Large intestine (tissue), 3 donors: ENCODE measurements around the gene COPB1. TPM values are rescaled to one million over a fixed set of nuclear protein-coding genes. Genes with fewer than 3 reads are reported as not detected.
"Not testable (repeated sequence)": the region's sequence is repeated elsewhere in the genome, so short reads cannot be mapped to it uniquely, and the experiment has no call there.

ENCODE experiments used
- DNase-seq, 2 donors: peaks; one replicate each; pipeline versions ENCODE4 v3.0.0 to v3.0.0-alpha.2; 2013
- H3K27ac ChIP-seq: one replicate; pipeline ENCODE4 v1.5.1; 2013; ENCODE audit warnings: low read length
- H3K27me3 ChIP-seq: 2 replicates; pipeline ENCODE4 v1.6.1; 2013; ENCODE audit warnings: low read length; ENCODE audit not compliant: control insufficient read depth, insufficient read depth
- H3K36me3 ChIP-seq: 2 replicates; pipeline ENCODE4 v1.6.1; 2013; ENCODE audit warnings: low read length; ENCODE audit not compliant: control insufficient read depth, insufficient read depth
- H3K4me1 ChIP-seq: one replicate; pipeline ENCODE4 v1.6.1; 2013; ENCODE audit warnings: low read length; ENCODE audit not compliant: control insufficient read depth, insufficient read depth
- H3K4me3 ChIP-seq: one replicate; pipeline ENCODE4 v1.5.1; 2013; ENCODE audit warnings: low read length
- H3K9me3 ChIP-seq: one replicate; pipeline ENCODE4 v1.6.1; 2013; ENCODE audit warnings: mild to moderate bottlenecking, low read depth, low read length, moderate library complexity; ENCODE audit not compliant: control insufficient read depth
- WGBS: methylation state at CpG from one replicate; pipeline ENCODE4 v1.1.5; 2013; ENCODE audit warnings: low lambda C conversion rate; ENCODE audit not compliant: insufficient coverage; 5-methylcytosine and 5-hydroxymethylcytosine counted together
- polyA plus RNA-seq: library from polyadenylated mRNA; unstranded; fragments of 120-200 nt; gene quantifications from one replicate; pipeline ENCODE4 v1.2.1, GENCODE V29; 2013

The COPB1 gene
- polyA plus RNA-seq, 1 donor: 120 TPM

DNA sequence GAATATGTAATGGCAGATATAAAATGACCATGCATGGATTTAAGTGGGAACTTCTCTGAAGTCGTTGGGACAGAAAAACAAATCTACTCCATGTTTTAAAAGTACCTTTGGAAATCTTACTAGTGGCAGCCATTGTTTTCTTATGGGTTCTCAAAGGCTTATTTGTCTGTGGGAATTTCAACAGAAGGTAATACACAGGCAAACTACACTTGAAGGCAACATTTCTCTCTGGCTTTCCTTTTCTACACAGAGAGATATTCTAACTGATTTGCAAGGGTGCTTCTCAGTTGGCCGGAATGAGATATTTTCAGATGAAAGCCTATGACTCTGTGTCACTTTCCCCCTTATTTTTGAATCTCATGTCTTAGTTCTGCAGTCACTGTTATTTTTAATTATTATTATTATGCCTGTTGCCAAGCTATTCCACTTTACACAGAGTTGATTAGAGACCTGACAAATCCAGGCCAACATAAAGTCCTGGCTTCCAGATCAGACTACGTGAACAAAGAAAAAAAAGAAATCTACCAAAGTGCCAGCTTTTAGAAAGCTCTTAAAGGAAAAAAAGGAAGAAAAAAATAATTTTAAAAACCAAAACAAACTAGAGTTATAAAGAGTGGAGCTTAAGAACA lies 39.4 kb upstream of the COPB1 start:
- Histone ChIP-seq H3K4me1 (no peaks in the 10 kb centered on the region), H3K9me3 (no peaks in the 10 kb centered on the region), H3K27ac (no peak overlapping the region), H3K4me3 (no peak overlapping the region), H3K27me3 (no peaks in the 10 kb centered on the region), H3K36me3 (no peaks in the 10 kb centered on the region)
- DNase-seq: no peak
- 100% methylated on average over 1 of the region's 3 CpGs for WGBS

- Histone ChIP-seq H3K36me3 (no peaks in the 10 kb centered on the region), H3K27me3 (no peaks in the 10 kb centered on the region), H3K4me3 (no peak overlapping the region), H3K4me1 (no peaks in the 10 kb centered on the region), H3K27ac (no peak overlapping the region), H3K9me3 (no peaks in the 10 kb centered on the region)
- WGBS: no CpG with 5 or more reads among the region's 6 CpGs
- DNase-seq: no peak
These were observed 38.8 kb upstream of the COPB1 start for GRCh38 chr11:14538271-14538925.

- H3K4me3 ChIP-seq: no peak overlapping the region
- 0% methylated on average over 2 of the region's 5 CpGs for WGBS
- no peaks in the 10 kb centered on the region for H3K4me1 ChIP-seq
These were observed 37.6 kb upstream of the COPB1 start for GRCh38 chr11:14537134-14537599.

DNA sequence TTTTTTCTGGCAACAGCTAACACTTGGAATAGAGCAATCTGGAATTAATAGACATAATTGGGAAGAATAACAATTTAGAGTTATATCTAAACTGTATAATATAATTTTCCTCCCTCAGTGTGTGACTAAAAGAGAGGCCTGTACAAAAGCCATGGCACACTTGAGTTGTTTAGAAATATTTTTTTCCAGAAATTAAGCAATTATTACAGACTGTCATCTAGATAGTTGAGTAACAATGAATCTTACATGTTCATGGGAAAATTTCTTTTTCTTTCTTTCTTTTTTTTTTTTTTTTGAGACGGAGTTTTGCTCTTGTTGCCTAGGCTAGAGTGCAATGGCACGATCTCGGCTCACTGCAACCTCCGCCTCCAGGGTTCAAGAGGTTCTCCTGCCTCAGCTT lies 35.6 kb upstream of the COPB1 start:
- H3K27me3 ChIP-seq, H3K4me1 ChIP-seq, H3K9me3 ChIP-seq, H3K36me3 ChIP-seq, DNase-seq, H3K27ac ChIP-seq, H3K4me3 ChIP-seq: not testable (repeated sequence)
- no CpG with 5 or more reads among the region's 4 CpGs for WGBS

More at GRCh38 chr11:14537134-14537599, 37.6 kb upstream of the COPB1 start:
- peak in 1 of 2 donors; percentile 27 for DNase-seq
- Histone ChIP-seq H3K36me3 (no peaks in the 10 kb centered on the region), H3K9me3 (no peaks in the 10 kb centered on the region), H3K27ac (no peak overlapping the region), H3K27me3 (no peaks in the 10 kb centered on the region)

- 100% methylated on average over 1 of the region's 2 CpGs for WGBS
- no peaks in the 10 kb centered on the region for H3K36me3 ChIP-seq
- no peak overlapping the region for H3K4me3 ChIP-seq
- H3K4me1 ChIP-seq: no peaks in the 10 kb centered on the region
- DNase-seq: no peak
- no peak overlapping the region for H3K27ac ChIP-seq
- no peaks in the 10 kb centered on the region for H3K27me3 ChIP-seq
- no peaks in the 10 kb centered on the region for H3K9me3 ChIP-seq
These were observed 30.3 kb upstream of the COPB1 start for GRCh38 chr11:14529951-14530350.

DNA sequence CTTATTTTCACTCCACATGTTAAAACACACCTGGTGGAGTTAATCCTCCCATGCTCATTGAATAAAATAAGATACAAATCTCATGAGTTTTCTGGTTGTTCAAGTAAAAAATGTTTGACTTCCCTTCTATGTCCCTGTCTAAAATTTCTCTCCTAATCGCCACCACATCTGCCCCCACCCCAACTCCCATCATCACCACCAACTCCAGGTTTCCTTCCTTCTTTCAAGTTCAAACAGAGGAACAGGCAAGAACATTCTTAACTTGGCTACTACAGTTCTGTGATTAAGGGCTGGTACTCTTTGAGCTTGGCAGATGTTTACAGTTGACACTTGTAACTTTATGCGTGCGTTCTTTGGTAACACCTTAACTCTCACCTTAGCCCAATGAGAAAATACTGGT lies 29.7 kb upstream of the COPB1 start:
- no peak overlapping the region for H3K4me3 ChIP-seq
- H3K27me3 ChIP-seq: no peaks in the 10 kb centered on the region
- no peaks in the 10 kb centered on the region for H3K4me1 ChIP-seq
- no peaks in the 10 kb centered on the region for H3K9me3 ChIP-seq
- no peaks in the 10 kb centered on the region for H3K36me3 ChIP-seq
- no peak overlapping the region for H3K27ac ChIP-seq
- WGBS: 100% methylated on average over 2 of the region's 3 CpGs
- no peak for DNase-seq

- H3K4me3 ChIP-seq: no peak overlapping the region
- H3K36me3 ChIP-seq: peaks cover 6% of the 10 kb centered on the region
- no CpG with 5 or more reads among the region's 1 CpG for WGBS
- no peaks in the 10 kb centered on the region for H3K4me1 ChIP-seq
- H3K9me3 ChIP-seq: no peaks in the 10 kb centered on the region
- H3K27ac ChIP-seq: no peak overlapping the region
- H3K27me3 ChIP-seq: no peaks in the 10 kb centered on the region
- DNase-seq: no peak
These were observed 23.2 kb upstream of the COPB1 start for GRCh38 chr11:14522801-14523200.

DNA sequence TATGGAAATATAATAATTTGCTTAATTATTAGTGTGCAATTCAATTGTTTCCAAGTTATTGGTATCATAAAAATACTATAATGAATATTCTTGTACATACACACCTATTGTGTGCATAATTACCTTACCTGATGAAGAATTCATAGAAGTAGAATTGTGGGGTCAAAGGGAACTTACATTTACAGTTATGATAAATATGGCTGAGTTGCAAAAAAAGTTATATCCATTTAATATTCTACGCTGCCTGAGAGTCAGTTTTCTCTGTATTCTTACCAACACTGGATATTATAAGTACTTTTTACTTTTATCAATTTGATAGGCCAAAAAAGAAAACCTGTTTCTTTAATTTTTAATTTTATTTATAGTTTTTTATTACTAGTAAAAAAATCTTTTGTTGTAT lies 22.6 kb upstream of the COPB1 start:
- WGBS: no CpG with 5 or more reads among the region's 1 CpG
- no peaks in the 10 kb centered on the region for H3K27me3 ChIP-seq
- H3K4me3 ChIP-seq: no peak overlapping the region
- DNase-seq: no peak
- no peak overlapping the region for H3K27ac ChIP-seq
- H3K9me3 ChIP-seq: no peaks in the 10 kb centered on the region
- H3K4me1 ChIP-seq: no peaks in the 10 kb centered on the region
- H3K36me3 ChIP-seq: peaks cover 9% of the 10 kb centered on the region

GRCh38 chr11:14520747-14521151 lies 21.1 kb upstream of the COPB1 start:
- WGBS: 32% methylated on average over 6 of the region's 11 CpGs
- no peaks in the 10 kb centered on the region for H3K4me1 ChIP-seq
- peak overlapping the region; percentile 81 for H3K4me3 ChIP-seq
- peak overlapping the region; percentile 61 for H3K27ac ChIP-seq
- no peak for DNase-seq
- H3K36me3 ChIP-seq: peaks cover 18% of the 10 kb centered on the region
- no peaks in the 10 kb centered on the region for H3K27me3 ChIP-seq
- H3K9me3 ChIP-seq: no peaks in the 10 kb centered on the region

DNA sequence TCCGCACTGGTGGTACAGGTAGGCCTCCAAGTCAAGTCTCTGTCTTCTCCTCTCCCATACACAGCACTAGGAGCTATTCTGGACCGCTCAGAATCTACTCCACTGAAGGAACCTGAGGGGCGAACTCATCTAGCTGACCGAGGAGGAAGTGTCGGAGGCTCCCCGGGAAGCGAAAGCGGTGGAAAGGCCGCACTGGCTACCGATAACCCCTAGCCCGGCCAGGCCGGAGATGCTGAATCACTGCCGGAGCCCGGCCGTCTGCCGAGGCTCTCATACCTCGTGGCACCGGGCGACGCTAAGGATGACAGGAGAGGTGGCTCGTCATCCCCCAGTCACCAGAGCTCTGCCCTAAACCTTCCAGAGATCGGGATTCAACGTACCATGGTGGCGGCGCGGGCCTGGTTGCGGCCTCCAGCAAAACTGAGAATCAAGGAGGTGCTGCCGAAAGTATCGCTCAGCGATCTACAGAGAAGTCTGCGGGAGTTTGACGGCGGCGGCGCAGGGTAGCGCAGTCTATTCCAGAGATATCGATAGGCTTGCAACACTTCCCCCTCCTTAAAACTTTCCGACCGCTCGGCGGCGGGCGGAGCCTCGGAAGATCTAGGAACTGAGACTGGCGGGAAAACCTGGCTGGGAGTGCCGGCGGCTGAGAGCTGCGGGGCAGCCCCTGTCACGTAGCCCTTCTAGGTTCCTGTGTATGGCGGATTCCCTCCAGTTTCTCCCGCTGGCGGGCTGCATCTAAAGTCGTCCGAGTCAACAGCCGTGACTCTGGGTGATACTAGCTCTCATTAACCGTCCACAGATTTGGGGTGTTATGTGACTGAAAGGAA lies 20.5 kb upstream of the COPB1 start, which contains the start of gene PSMA1:
TSS of gene PSMA1 (minus strand) at position 470 of the 830 bp plus-strand sequence. CDS start at position 383, 87 bp downstream.
- peak; percentile 93 to 98 for DNase-seq
- Histone ChIP-seq H3K4me3 (peak within 1 kb of the TSS; percentile 81), H3K36me3 (peaks cover 19% of the 10 kb centered on the region), H3K27me3 (no peaks in the 10 kb centered on the region), H3K9me3 (no peaks in the 10 kb centered on the region), H3K27ac (peak within 1 kb of the TSS; percentile 61), H3K4me1 (no peaks in the 10 kb centered on the region)
- no CpG with 5 or more reads among the region's 56 CpGs for WGBS
